Stimulated activated CD8-positive, alpha-beta memory T cell treated with anti-CD3 and anti-CD28 coated beads, Interleukin-2, amount 100 ng/mL, for 48 hours (primary cell): Measurements from ENCODE around the gene HSBP1.

Experiments used
- DNase-seq, 2 donors: peaks; one replicate each; pipeline ENCODE4 v3.0.0-alpha.2; 2020; ENCODE audit warnings: low read depth in 2 of 2

The HSBP1 gene

DNA sequence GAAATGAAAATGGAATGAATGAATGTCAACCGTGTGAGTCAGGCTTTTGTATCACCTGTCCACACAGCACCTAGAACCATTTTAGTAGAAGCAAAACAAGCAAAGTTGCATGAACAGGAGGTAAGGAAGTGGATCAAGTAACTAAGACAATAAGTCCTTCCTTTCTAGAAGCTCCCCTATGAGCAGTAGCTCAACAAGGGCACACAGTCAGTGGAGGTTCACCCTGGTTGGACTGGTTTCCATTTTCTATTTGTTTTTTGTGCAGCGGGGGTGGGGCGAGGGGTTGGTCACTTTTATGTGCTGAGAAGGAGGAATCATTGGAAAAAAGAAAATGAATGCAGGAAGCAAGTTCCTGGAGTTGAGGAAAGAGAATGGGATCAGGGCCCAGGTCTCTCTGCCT, 4.0 kb upstream of the HSBP1 start:
- DNase-seq = no peak

DNA sequence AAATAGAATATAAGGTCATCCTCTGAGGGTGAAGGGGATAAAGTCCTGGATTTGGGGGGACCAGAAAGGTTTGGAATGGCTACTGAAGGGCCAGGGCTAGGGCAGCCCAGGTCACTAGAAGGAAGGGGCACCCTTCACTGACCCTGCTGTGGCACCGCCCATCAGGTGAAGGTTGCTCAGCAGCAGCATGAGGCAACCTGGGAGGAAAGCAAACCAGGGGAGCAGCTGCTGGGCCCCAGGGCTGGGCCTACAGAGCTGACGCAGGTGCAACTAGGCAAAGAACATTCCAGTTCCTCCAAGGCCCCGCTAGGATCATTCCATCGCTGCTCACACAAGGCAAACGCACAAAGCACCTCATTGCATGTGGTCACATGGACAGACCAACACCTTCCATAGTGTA, 3.4 kb upstream of the HSBP1 start:
- DNase-seq = no peak

- no peak for DNase-seq
Measured at GRCh38 chr16:83806036-83806435, 1.7 kb upstream of the HSBP1 start.

DNA sequence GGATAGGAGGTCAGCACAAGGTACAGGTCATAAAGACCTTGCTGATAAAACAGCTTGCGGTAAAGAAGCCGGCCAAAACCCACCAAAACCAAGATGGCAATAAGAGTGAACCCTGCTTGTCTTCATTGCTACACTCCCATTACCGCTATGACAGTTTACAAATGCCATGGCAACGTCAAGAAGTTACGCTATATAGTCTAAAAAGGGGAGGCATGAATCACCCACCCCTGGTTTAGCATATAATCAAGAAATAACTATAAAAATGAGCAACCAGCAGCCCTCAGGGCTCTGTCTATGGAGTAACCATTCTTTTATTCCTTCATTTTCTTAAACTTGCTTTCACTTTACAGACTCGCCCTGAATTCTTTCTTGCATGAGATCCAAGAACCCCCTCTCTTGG, 1.0 kb upstream of the HSBP1 start:
- DNase-seq = no peak

DNA sequence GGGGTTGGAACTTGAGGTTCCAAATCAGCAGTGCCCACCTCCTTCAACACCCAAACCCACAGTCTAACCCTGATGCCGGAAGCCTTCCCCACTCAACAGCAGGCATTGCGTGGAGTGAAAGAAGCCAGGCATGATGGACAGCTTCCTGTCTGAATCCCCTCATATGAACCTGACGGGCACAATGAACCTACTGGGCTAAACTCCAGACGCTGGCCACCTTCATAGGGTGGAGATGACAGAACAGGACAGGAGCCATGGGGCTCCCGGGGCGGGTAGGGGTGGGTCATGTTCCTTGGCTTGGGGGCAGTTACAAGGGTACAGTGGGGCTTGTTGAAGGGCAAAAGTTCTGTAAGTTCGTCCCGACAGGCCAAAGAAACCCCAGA, 460 bp upstream of the HSBP1 start:
- DNase-seq = no peak

- no peak for DNase-seq
Measured at GRCh38 chr16:83808573-83809014, 816 bp downstream of the HSBP1 start.

DNA sequence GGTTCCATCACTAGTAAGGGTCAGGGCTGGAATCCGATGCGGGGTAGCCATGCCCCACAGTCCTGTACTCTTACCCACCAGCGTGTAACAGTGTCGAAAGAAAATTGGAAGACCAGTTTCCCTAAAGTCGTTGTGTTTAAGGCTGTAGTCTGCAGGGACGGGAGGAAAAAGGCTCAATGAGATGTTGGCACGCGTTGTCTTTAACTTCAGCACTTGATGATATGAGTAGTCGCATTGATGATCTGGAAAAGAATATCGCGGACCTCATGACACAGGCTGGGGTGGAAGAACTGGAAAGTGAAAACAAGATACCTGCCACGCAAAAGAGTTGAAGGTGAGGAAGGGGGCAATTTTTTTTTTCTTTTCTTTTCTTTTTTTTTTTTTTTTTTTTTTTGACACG, 1.3 kb downstream of the HSBP1 start:
- DNase-seq = no peak

DNA sequence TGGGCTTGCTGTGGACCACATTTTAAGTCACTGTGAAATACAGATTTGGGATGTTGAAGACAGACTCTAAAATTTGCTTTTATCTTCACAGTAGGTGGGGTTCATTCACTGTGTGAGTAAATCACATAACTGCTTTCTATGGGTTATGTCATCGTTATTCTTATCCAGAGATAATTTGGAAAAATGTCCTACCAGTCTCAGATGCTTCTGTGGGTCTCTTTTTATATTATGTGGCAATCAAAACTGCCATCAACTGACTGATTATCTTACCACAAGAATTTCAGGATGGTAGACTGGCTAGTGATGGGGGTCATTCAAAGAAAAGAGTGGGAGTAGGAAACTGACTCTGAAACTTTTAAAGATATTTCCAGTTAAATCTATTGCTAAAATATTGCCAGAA, 3.1 kb downstream of the HSBP1 start:
- DNase-seq = no peak

DNA sequence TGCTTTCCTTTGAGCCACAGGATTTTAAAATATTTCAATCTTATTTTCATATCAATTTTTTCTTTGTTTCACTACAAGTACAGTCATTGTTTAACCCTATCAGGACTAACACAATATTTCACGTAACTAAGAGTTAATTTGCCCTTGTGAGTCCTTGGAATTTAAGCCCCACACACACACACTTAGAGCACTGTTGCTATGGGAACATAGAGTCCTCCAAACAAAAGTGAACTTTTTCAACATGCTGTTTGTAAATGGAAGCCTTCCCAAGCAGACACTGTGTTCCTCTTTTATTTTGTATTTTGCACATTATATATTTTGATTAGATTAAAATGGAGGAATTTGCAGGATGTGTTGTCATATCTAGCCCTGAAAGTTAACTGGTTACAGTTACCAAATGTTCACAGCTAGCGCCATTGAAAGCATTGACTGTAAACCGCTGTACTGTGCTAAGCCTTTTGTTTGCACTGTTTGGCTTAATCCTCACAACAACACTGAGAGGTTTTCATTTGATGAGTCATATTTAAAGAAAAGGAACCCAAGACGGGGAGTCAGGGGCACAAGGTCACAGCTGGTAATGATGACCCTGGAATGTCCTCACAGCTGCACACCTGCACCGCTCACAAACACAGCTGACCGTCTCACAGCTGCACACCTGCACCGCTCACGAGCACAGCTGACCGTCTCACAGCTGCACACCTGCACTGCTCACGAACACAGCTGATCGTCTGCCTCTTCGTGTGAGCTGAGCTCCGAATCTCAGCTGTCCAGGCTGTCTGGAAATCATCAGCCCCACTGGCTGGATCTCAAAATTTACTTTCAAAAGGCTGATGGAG, 6.3 kb downstream of the HSBP1 start:
- DNase-seq = no peak

- DNase-seq = no peak
Measured at GRCh38 chr16:83814659-83814985, 6.8 kb downstream of the HSBP1 start.

- no peak for DNase-seq
Measured at GRCh38 chr16:83817022-83817421, 9.2 kb downstream of the HSBP1 start.

DNA sequence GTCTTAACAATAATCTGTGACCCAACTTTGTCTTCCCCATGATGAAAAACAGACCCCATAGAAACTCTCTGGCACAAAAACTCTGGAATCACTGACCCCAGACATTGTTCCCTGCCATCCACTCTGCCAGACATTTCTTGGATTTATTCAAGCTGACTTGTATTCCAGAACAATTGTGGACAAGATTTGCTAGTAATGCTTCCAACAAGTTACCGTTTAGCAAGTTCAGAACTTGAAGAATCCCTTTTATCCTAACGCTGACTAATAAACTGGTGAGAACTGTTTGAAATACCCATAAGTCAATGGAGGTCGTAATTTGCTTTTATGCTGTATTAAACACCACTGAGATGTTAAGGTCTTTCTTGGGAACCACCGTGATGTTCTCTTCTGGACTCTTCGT, 10.5 kb downstream of the HSBP1 start:
- no peak for DNase-seq

GRCh38 chr16:83819361-83819760, 11.6 kb downstream of the HSBP1 start:
- no peak for DNase-seq

DNA sequence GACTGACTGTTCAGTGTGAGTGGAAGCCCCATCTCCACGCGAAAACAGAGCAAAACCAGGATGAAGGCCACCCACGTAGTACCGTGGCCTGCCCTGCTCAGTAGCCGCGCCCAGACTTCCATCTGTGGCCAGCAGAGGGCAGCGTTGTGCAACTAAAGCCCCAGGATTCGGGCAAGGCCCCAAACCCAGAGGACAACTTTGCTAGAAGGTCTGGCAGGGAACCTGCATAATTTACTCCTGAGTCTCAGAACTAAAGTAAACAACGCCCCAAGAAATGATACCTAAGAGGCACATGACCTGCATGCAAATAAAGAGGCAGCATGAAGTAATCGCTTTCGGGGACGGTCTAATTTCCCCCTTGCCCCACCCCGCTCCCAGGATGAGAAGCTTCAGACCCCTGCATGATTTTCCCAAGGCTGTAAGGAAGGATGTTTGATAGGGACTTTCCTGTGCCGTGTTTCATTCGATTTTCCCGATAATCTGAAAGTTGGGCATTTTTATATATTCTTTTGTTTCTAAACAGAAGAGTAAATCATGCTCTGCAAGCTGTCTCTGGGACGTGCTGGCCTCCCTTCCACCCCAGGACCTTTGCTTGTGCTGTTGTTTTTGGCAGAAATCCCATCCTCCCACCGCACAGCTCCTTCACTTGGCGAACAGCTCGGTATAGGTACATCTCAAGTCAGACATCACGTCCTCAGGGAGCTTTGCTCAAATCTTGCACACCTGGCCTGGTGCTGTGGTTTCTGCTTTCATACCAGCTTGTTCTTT, 18.6 kb downstream of the HSBP1 start:
- peak; percentile 60 to 79 for DNase-seq

- no peak for DNase-seq
Measured at GRCh38 chr16:83830091-83830768, 22.5 kb downstream of the HSBP1 start.

DNA sequence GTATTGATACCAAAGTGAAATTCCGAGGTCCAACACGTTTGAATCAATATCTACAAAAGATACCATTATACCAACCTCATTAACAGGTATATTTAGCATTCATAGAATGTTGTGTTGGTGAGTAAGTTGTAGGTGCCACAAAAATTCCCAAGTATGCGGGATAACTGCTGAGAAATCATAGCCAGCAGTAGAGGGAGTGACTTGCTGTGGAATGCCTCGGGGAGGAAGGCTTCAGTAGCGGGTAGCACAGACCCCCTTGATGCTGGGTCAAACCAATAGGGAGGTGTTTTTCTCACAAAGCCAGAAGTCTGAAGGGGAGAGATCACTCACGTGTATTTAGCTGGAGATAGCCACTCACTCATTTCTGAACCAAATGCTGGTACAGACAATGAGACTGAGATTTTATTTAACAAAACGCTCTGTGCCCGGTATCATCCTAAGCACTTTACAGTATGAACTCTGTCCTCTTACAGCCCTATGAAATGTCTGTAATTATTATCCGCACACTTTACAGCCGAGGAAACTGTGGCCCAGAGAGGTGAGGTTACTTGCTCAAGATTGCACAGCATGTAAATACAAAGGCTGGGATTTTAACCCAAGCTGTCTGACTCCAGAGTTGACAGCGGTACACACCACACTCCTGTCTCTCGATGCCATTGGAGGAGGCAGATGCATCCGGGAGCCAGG, 23.1 kb downstream of the HSBP1 start:
- no peak for DNase-seq

DNA sequence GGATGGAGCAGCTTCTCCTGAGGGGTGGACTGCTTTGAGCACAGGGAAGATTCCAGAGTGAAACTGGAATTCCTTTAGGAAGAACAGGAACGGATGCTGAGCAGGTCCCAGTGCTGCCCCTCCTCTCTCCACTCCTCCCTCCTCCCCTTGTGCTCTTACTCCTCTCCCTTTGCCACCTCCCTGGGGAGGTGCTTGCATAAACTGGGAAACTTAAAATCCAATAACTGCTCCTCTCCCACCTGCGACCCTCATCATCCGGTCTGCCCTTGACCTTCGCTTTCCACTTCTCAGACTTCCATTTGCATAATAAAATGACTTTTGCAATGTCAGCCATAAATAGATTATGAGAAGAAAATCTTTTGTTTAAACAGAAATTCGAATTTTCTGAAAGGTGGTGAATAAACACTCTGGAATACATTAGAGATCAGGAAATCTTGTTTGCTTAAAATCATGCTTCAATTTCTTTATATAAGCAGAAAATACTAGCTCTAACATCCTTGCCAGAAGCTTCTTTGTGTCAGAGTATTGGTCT, 23.7 kb downstream of the HSBP1 start:
- DNase-seq = no peak

DNA sequence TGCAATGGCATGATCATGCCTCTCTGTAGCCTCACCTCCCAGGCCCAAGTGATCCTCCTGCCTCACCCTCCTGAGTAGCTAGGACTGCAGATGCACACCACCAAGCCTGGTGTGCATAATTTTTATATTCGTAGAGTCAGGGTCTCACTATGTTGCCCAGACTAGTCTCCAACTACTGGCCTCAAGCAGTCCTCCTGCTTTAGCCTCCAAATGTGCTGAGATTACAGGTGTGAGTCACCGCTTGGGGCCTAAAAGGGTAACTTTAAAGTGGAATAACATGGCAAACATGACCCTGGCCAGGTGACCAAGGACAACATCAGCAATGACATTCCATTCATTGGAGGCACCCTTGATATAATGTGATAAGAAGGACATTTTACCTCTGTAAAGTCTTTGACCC, 26.1 kb downstream of the HSBP1 start:
- no peak for DNase-seq

GRCh38 chr16:83835586-83836566, 28.1 kb downstream of the HSBP1 start:
- no peak for DNase-seq

DNA sequence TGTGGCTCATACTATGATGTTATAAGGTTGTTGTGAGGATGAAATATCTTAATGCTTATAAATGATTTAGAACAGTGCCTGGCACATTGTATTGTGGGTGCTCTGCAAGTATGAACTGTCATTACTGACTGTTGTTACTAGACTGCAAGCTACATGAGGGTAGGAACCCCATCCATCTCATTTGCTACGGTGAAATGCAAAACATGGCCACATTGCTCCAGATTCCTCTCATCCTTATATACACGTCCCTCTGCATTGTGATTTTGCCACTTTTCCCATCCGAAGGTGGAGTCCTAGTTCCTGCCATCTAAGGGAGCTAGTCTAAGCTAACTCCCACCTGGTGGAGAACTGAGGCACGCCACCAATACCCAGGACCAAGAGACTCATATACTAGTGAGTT, 29.8 kb downstream of the HSBP1 start:
- DNase-seq = no peak

- no peak for DNase-seq
Measured at GRCh38 chr16:83838151-83838550, 30.4 kb downstream of the HSBP1 start.
